Measurements from ENCODE around the gene SPTAN1.
"Not testable (repeated sequence)": the region's sequence is repeated elsewhere in the genome, so short reads cannot be mapped to it uniquely, and the experiment has no call there.

SPTAN1 gene

DNA sequence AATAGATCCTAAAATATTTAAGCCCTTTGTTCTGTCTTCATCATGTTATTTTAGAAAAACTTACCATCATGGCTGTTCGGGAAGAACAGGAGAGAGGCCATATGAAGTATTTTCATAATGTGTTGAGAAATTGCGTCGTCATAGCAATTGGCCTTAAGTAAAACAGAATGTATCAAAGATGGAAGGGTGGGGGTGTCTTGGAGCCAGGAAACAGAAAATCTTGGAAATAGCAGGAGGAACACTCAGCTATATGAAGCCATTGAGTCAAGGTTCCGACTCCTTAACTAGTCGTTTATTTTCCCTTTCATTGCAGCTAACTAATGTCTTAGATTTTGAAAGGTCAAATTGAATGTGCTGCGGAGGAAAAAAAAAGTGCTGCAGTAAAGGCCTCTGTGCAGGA, 1.3 kb downstream of the SPTAN1 start:
- no peak for DNase-seq

DNA sequence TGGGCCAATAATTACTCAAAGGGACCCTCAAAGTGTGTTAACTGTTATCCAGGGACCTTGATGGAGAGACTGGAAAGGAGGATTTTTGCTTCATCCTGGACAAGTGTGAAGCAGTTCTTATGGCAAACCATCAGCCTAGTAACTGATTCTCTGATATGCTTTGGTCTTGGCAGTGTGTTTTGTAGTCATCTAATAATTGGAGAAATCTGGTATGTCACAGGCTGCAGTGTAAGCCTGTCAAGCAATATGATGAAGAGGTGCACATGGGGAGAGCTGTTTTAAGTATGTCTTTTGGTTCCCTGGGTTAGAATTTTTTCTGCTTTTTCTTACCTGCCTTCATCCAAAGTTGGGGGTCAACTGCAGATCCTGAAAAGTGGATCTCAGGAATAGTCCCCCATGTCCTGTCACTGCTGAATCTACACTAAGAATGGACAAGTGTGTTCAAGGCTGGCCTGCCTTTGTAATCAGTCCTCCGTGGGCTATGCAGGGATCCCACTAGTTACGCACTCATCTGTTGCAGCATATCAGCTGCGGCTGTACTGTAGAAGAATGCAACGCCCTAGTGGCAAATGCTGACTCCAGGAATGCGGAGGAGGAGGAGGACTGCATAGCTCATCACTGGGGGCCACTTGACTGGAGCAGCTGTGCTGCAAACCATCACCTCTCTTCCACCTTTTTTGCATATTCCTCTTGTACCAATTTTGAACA, 1.9 kb downstream of the SPTAN1 start:
- no peak for DNase-seq

DNA sequence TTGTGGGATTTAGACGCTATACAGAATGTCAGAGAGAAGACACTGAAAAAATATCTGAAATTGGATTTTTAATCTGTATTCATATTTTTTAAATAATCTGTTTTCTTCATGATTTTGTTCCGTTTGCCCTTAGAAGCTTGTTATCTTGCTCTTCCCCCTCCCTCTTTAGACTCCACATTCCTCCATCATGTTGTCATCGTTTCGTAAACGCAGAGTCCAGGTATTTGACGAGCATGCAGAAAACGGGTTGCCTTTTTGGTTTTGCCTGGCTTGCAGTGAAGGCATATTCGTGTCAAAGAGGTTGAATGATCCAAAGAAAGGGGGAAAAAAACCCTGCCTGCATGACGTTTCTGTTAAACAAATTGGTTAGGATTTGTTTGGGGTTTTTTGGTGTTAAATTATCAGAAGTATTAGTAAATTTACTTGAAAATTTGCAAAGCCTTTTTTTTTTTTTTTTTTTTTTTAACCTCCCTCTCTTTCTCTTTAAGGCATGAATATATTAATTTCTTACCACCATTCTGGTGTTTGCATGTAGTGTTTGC, 2.9 kb downstream of the SPTAN1 start:
- no peak for DNase-seq

DNA sequence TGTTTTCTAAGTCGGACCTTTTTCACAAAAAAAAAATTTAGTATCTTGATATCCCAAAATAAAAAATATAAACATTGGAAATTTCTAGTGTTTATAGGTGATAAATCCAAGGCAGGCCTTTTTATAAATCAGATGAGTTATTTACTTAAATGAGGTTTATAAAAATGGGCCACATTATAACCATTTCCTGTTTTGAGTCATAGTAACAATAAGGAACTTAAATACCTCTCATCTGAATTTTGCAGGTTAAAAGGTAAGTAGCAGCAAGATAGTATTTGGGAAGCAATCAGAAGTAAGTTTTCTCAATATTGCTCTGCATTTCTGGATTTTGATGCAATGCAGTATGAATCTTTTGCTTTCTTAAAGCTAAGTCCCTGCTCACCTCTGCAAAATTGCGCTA, 3.9 kb downstream of the SPTAN1 start:
- no peak for DNase-seq

DNA sequence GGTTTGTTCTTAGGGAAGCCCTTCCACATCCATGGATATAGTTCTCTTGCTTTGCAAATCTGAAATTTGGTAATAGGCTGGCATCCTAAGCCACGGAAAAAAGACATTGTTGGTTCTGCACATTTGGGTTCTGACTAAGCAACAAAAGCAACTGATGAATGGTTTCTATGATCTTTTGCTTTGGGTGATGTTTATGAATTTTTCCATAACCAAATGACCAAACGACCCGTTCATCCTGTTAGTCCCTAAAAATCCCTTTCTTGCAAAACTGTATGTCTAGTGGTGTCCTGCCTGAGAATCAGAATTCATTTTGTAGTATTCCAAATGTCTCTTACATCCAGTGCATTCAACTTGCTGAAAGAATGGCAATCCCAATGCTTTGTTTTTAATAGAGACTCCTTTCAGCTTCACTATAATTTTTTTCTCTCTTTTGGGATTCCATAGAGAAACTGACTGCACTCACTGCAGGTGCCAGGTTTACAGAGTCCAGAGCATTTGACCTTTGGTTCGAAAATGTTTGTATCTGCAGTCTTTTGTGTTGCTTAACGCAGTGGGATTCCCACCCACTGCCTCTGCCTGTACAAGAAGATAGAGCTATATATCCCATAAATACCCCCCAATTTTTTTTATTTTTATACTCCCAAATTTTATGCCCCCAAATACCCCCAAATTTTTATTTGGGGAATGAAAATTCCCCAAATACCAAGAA, 4.7 kb downstream of the SPTAN1 start:
- no peak for DNase-seq

DNA sequence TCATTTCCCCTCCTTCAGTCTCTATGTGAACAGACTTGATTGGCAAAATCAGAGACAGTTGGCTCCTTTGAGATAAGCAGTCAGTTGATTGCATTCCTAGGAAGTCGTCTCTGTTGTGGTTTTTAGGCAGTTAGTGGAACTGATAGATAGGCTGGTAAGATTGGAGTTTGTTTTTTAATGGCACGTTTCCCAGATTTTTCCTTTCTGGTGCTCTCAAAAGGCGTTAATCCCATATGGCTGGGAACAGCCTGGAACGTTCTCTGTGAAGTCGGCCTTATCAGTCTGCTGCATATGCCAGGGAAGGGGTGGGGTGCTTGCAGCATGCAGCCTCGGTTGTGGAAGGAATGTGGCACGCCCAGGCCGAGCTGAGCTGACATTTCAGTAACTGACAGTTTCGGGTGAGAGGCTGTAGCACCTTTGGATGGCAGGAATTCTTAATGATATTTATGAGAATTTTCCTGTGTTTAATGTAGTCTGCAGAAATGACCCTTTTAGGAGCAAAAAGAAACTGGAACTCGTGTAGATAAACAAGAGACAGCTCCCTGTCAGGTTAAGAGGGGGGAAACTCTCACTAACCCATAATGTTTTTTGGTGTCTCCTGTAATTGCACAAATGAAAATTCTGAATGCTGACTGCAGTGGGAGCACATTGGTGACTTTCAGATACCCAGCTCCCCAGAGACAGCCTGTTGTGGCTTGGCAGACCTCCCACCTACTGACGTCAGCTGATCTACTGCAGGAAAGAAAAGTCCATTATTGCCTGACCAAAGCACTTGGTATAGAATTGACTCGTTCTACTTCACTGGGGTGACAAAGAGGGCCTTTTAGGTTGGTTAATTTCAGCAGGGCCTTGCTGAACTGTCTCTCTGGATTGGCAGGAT, 6.3 kb downstream of the SPTAN1 start:
- peak; percentile 67 for DNase-seq

DNA sequence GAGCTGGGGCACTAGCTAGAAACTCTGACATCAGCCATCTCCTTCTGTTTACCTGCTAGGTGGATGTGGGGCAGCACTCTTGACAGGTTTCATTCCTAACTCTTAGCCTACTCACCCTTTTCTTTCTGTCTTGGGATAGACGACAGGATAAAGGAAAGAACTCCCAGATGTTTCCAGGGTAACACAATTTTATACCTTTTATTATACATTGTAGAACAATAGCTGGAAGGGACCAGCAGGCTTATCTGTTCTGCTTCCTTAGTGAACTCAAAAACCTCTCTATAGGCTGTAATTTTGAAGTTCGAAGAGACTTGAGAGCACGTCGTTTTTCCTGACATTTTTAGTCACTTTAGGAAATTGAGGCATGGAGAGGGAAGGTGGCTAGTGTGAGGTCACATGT, 13.2 kb downstream of the SPTAN1 start:
- no peak for DNase-seq

DNA sequence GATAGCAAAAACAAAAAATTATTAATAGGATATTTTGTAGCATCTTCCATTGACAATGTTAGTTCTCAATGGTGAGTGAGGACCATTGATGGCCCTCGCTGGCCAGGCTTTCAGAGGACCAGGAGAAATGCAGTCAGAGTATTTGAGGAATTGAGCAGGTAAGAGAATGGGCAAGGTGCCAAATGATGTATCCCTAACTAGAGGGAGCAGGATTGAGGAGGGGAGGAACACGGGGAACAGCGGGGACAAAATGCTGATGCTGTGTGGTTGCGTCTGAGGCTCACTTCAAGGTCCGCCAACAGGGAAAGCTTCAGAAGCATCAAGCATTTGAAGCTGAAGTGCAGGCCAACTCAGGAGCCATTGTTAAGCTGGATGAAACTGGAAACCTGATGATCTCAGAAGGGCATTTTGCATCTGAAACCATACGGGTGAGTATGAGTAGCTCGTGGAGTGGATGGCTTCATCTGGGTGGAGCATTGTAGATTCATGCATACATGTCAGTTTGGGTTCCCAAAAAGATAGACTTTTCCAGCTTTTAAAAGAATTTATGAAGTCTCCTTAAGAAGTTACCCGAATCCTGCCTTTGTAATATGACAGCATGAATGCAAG, 16.2 kb downstream of the SPTAN1 start:
- DNase-seq, result no peak

DNA sequence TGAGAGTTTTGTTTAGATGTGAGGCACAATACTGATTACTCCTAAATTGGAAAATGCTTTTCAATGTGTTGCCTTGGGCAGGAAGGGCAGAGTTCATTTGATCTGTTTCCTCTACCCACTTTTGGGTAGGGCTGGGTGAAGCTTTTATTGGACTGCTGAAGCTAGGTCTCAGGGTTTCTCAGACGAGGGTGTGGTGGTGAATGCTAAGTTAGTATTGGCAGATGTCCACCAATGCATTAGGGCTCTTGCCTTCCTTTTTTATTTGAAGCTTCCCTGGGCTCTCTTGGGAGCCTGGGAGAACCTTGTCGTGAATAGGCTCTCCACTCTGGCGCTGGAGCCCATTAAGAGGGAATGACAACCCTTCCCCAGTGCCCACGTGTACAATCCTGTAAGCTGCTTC, 23.1 kb downstream of the SPTAN1 start:
- DNase-seq, result no peak

DNA sequence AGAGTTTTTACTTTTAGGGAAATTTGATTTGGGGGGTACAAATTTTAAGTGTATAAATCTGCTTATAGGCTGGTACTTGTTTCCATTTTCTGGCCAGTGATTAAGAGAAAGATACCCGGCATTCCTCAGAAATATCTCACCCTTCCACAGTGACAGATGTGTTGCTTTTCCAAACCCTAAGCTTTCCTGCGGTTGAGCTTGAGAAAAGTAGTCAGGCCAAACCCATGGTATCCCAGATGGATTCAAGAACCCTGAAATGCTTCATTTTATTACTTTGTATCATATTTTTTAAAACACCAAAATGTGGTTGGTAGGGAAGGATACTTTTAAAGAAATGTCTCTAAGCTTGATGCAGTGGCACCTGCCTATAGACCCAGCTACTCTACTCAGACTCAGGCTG, 23.5 kb downstream of the SPTAN1 start:
- no peak for DNase-seq

DNA sequence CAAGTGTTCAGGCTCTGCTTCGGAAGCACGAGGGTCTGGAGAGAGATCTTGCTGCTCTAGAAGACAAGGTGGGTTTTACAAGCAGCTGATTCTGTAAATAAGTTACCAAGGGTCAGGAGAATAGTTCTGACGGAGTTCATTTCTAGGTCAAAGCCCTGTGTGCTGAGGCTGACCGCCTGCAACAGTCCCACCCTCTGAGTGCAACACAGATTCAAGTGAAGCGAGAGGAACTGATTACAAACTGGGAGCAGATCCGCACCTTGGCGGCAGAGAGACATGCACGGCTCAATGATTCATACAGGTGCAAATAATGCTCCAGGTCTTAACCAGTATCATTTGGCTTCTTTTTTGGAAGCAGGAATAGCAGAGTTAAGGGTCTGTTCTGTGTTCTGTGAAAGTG, 24.8 kb downstream of the SPTAN1 start:
- no peak for DNase-seq

DNA sequence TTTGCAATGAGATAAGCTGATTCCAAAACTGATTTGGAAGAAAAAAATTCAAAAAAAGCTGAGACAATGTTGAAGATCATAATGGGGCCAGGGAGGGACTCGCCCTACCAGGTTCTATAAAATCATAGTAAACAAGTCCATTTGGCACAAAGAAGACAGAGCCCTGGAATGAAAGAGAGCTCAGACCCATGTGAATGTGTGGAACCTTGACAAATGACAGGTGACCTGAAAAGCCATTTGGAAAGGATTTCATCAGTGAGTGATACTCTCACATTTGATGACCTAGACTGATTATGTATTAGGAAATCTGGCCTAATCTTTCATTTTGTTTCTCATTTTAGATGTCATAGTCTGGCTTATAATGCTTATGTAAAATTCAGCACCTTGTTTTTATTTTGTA, 26.8 kb downstream of the SPTAN1 start:
- no peak for DNase-seq

DNA sequence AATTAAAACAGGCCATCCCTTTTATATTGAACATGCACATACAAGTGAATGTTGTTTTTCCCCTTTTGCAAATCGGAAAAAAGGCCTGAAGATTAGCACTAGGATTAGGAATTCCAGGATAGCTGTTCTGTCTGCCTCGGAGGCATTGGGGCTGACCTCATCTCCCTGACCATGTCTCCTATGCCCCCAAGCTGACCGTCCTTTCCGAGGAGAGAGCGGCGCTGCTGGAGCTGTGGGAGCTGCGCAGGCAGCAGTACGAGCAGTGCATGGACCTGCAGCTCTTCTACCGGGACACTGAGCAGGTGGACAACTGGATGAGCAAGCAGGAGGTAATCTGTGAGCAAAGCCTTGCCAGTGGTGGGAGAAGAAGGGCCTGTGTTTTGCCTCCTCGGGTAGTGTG, 28.3 kb downstream of the SPTAN1 start:
- no peak for DNase-seq

DNA sequence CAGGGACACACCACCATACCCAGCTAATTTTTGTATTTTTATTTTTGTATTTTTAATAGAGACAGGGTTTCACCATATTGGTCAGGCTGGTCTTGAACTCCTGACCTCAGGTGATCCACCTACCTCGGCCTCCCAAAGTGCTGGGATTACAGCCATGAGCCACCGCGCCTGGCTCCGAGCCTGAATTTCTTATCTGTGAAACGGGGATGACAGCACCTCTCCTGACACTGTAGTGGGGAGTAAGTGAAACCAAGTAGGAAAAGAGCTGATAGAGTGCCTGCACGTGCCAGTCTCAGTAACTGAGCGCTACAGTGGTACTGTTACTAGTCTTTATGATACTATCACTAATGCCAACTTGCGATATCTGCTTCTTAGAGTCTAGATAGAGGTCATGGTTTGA, 32.8 kb downstream of the SPTAN1 start:
- not testable (repeated sequence) for DNase-seq

DNA sequence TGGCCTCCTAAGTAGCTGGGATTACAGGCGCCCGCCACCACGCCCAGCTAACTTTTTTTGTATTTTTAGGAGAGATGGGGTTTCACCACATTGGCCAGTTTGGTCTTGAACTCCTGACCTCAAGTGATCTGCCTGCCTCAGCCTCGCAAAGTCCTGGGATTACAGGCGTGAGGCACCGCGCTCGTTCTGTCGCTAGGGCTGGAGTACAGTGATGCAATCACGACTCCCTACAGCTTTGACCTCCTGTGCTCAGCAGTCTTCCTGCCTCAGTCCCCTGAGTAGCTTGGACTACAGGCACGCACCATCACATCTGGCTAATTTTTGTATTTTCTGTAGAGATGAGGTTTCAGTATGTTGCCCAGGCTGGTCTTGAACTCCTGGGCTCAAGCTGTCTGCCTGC, 34.5 kb downstream of the SPTAN1 start:
- DNase-seq, result not testable (repeated sequence)

DNA sequence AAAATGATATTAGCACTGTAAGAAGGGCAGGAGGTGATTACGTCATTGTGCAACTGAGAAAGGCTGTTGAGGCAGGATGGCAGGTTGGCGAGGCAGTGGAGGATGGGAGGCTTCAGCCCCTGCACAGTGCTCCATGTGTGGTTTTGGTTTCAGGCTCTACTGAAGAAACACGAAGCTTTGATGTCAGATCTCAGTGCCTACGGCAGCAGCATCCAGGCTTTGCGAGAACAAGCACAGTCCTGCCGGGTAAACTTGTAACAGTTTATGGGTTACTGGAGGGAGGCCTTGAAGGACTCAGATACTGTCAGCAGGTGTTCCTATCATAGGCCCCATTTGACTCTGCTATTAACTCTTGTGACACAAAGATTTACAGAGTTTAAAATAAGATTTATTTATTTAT, 35.1 kb downstream of the SPTAN1 start:
- DNase-seq, result no peak

DNA sequence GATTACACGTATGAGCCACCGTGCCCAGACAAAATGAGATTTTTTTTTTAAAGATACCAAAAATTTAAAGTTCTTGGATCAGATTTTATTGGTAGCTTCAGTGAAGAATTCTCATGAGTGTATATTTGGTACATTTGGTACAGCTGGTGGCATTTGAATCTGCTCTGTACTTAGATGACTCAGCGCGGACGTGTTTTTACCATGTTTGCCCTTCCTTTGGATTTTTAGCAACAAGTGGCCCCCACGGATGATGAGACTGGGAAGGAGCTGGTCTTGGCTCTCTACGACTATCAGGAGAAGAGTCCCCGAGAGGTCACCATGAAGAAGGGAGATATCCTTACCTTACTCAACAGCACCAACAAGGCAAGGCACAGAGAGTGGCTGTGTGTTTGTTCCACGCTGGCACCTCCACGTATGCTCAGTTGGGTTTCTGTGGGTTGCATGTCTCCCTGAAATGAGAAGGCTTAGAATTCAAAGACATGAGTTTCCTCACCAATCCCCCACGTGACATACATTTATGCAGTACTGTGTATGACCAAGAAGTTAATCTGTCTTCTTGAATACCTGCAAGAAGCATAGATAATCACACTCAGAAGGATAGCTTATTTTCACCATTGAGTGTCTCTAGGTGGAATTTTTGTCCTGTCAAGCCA, 36.3 kb downstream of the SPTAN1 start:
- DNase-seq, result no peak

DNA sequence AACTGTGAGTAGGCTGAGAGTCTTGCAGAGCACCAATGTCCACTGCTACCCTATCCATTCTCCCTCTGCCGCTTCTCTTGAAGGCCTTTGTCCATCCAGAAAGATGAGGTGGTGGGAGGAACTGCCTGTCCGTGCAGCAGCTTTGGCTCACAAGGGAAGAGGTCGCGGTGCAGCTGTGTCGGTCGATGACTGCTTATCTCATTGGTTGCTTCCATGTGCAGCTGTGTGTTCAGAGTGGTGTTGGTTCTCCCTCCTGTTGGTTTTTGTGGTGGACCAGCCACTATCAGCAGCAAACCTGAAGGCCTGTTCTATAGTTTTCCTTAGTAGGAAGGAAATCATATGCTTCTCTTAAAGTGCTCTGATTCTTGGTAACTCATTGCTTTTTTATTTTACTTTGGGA, 40.7 kb downstream of the SPTAN1 start:
- no peak for DNase-seq

DNA sequence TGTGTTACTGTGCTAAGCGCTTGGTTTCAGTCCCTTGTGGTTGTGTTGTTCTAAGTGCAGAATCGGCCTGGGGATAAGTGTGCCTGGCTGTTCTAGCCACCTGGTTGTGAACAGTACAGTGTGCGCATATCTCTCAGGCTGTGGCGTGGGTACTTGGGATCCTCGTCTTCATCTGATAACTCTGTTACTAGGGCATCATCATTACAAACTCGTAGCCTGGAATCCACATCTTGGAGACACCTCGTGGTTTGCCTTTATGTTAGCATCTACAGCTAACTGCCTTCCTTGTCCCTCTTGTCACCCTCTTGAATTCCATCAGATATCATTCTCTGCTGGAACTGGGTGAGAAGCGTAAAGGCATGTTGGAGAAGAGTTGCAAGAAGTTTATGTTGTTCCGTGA, 41.5 kb downstream of the SPTAN1 start:
- DNase-seq, result no peak

DNA sequence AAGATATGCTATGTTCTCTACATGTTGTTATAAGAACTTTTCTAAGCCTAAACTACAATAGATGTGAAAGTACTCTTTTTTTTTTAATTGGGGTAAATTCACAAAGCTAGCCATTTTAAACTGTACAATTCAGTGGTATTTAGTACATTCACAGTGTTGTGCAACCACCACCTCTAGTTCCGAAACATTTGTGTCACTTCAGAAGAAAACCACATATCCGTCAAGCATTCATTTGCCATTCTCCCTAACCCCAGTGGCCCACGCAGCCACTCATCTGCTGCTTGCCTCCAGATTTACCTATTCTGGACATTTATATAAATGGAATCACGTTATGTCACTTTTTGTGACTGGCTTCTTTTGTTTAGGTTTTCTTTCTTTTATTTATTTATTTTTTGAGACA, 43.1 kb downstream of the SPTAN1 start:
- DNase-seq, result no peak

DNA sequence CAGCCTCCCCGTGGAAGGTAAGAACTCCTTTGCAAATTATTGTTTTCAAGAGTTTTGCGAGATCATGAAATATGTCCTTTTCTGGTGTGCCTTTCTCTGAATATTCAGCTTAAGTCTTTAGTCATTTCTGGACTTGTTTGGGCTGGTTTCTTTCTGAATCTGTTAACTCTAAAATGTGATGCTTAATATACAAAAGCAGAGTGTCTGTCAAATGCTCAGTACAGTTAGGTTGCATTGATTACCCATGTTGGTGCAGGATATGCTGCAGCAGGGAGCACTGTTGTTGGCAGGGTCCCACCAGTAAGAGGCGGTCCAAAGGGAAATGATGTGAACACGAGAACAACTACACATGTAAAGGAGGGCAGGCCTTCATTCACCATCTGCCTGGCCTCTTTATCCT, 47.7 kb downstream of the SPTAN1 start:
- no peak for DNase-seq

DNA sequence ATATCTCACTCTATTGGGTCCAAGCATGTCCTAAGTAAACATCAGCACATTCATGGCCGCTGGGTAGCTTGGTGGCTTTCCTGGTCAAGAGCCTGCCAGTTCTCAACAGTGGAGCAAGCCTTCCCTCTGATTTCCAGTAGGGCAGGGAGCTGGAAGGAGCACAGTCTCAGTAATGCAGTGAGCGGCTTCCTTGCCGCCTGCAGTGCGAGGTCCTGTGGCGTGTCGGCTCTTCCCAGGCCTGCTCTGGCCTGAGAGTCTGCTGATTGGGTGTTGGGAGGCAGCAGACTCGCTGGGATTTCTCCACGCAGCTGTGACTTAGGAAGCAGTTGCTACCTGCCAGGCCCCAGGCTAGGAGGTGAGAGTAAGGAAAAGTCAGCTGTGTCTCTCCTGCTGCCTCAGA, 51.3 kb downstream of the SPTAN1 start:
- no peak for DNase-seq

Measured in NCI-H2171 (cell line).